MM.1S (cell line): ENCODE data around the gene ERI3.

Source experiments
- EZH2 ChIP-seq: fragments of 300-600 bp; sonication (generic); optimal IDR thresholded peaks from 2 replicates; pipeline ENCODE3; 2017; ENCODE audit warnings: low read depth, mild to moderate bottlenecking, antibody characterized with exemption, low read length, mixed read lengths
- EZH2phosphoT487 ChIP-seq: fragments of 300-600 bp; sonication (generic); IDR thresholded peaks from 2 replicates; pipeline ENCODE4 v1.6.1; 2018; ENCODE audit warnings: antibody characterized with exemption, low read length
- TF ChIP-seq, protein P1 (sequence below): fragments of 300-600 bp; sonication (generic); IDR thresholded peaks from 2 replicates; pipeline ENCODE4 v1.5.1; 2016; ENCODE audit warnings: antibody characterized with exemption, low read length, mixed read lengths

DNA sequence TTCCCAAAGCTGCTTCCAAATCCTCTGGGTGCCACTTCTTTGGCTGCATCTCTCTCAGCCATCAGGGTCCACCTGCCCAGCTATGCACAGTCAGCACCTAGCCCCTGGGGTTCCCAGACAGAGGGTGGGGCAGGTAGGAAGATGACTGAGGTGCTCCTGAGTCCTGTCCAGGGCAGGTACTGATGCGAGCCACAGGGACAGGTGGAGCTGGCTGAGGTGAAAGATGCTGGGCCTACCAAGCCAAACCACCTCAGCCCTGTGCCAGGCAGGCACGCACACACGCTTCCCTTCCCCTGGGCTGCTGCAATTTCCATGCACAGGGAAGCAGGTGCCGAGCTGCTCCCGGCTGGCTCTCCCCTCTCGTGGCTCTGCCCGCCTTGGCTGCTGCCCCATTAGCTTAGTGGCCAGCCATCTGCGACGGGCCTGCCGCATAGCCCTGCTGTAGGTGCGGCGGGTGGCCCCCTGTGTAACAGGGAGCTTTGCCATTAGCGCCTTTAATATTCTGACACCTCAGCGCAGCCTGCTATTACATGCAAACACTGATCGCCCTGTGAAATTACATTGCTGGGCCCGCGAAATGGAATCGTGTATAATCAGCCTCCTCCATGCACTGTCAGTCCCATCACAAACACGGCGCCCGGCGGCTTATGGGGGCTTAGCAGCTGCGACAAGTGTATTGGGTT lies 102.9 kb downstream of the ERI3 start:
- TF ChIP-seq, protein P1, sequence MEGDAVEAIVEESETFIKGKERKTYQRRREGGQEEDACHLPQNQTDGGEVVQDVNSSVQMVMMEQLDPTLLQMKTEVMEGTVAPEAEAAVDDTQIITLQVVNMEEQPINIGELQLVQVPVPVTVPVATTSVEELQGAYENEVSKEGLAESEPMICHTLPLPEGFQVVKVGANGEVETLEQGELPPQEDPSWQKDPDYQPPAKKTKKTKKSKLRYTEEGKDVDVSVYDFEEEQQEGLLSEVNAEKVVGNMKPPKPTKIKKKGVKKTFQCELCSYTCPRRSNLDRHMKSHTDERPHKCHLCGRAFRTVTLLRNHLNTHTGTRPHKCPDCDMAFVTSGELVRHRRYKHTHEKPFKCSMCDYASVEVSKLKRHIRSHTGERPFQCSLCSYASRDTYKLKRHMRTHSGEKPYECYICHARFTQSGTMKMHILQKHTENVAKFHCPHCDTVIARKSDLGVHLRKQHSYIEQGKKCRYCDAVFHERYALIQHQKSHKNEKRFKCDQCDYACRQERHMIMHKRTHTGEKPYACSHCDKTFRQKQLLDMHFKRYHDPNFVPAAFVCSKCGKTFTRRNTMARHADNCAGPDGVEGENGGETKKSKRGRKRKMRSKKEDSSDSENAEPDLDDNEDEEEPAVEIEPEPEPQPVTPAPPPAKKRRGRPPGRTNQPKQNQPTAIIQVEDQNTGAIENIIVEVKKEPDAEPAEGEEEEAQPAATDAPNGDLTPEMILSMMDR, result no peak
- TF ChIP-seq EZH2 (no peak), EZH2phosphoT487 (no peak)
